ENCODE data around the gene RTTN. TPM values are rescaled to one million over a fixed set of nuclear protein-coding genes. Genes with fewer than 3 reads are reported as not detected.

Gene RTTN
- polyA plus RNA-seq, 1 of the 3 experiments (the other 2 are of a cell fraction), result 4.7 TPM

GRCh38 chr18:70021043-70021442 lies 184.4 kb downstream of the RTTN start:
- Histone ChIP-seq H3K4me1 (ENCODE audit: control insufficient read depth in 1 of 2, insufficient read depth in 2 of 2, low read depth in 1 of 2, low read length in 1 of 2) (no peaks in the 10 kb centered on the region), H3K27me3 (ENCODE audit: insufficient read depth) (no peaks in the 10 kb centered on the region), H3K9me2 (no peaks in the 10 kb centered on the region), H3K9me3 (no peaks in the 10 kb centered on the region), H3K4me3 (ENCODE audit: low read depth in 2 of 2, low read length in 1 of 2) (no peak overlapping the region), H3K27ac (ENCODE audit: low read depth in 2 of 2, low read length in 1 of 2) (no peak overlapping the region), H4K20me1 (ENCODE audit: insufficient read depth) (no peaks in the 10 kb centered on the region), H3F3A (replicated peaks; ENCODE audit: insufficient read depth) (no peaks in the 10 kb centered on the region), H3K9ac (no peak overlapping the region), H3K36me3 (replicated peaks in 1 of 2; ENCODE audit: control insufficient read depth in 1 of 2, insufficient read depth in 2 of 2, low read length in 1 of 2) (peaks cover 17 to 20% of the 10 kb centered on the region in 2 experiments), H3K79me2 (ENCODE audit: insufficient read depth) (no peaks in the 10 kb centered on the region), H2AFZ (ENCODE audit: low read depth) (no peak overlapping the region), H3K4me2 (no peak overlapping the region)
- ChIA-PET POLR2A (no interaction called here), CTCF (interaction anchor here (1.0 kb wide), 1 partner anchor 14 kb away, joined by 4 read pairs; no protein-coding TSS in a partner anchor)
- WGBS (ENCODE audit: low lambda C conversion rate), result 100% methylated on average over 1 of the region's 1 CpG
- DNase-seq, result no peak
- TF ChIP-seq EZH2phosphoT487 (IDR thresholded peaks at IDR 0.05; ENCODE audit: borderline replicate concordance, low read depth) (no peak), EP300 (IDR thresholded peaks at IDR 0.05; ENCODE audit: borderline replicate concordance in 1 of 2, low read depth in 1 of 2, low read length in 1 of 2) (no peak), FOXJ3 (CRISPR knock-in tag; IDR thresholded peaks at IDR 0.05) (no peak), SMC3 (IDR thresholded peaks at IDR 0.05; ENCODE audit: low read depth, low read length) (no peak), GABPA (IDR thresholded peaks at IDR 0.05; ENCODE audit: low read depth) (no peak), REST (IDR thresholded peaks at IDR 0.05; ENCODE audit: low read depth, low read length) (no peak), RXRA (IDR thresholded peaks at IDR 0.05; ENCODE audit: borderline replicate concordance, low read depth) (no peak), IRF3 (IDR thresholded peaks at IDR 0.05; ENCODE audit: low read depth, low read length) (no peak), RAD21 (IDR thresholded peaks at IDR 0.05; ENCODE audit: low read length) (no peak), PBX3 (IDR thresholded peaks at IDR 0.05) (no peak), POLR2AphosphoS5 (IDR thresholded peaks at IDR 0.05; ENCODE audit: low read depth, low read length) (no peak), TEAD4 (IDR thresholded peaks at IDR 0.05; ENCODE audit: borderline replicate concordance, insufficient read depth) (no peak)

Data from SK-N-SH (cell line).